HG03378 (cell line): Measurements from ENCODE around the gene ACTL8.

Experiments used
- ATAC-seq: cut with Tn5 transposase; IDR thresholded peaks from one replicate; pipeline ENCODE4 v1.9.1; 2021; ENCODE audit warnings: mild to moderate bottlenecking, moderate library complexity; ENCODE audit not compliant: unreplicated experiment

The ACTL8 gene

GRCh38 chr1:17837233-17838030 lies 82.3 kb downstream of the ACTL8 start:
- ATAC-seq, result no peak

- no peak for ATAC-seq
These were observed 84.6 kb downstream of the ACTL8 start for GRCh38 chr1:17839641-17840196.

GRCh38 chr1:17841944-17842343 lies 86.8 kb downstream of the ACTL8 start:
- ATAC-seq, result no peak

GRCh38 chr1:17842686-17843085 lies 87.6 kb downstream of the ACTL8 start:
- ATAC-seq, result no peak

- no peak for ATAC-seq
These were observed 89.2 kb downstream of the ACTL8 start for GRCh38 chr1:17844185-17844826.

- ATAC-seq, result no peak
These were observed 90.5 kb downstream of the ACTL8 start for GRCh38 chr1:17845583-17845982.

- ATAC-seq, result no peak
These were observed 91.2 kb downstream of the ACTL8 start for GRCh38 chr1:17846341-17846740.

GRCh38 chr1:17847111-17847510 lies 92.0 kb downstream of the ACTL8 start:
- ATAC-seq, result no peak

GRCh38 chr1:17849216-17849615 lies 94.1 kb downstream of the ACTL8 start:
- no peak for ATAC-seq

GRCh38 chr1:17851056-17851455 lies 95.9 kb downstream of the ACTL8 start:
- no peak for ATAC-seq

GRCh38 chr1:17852383-17852782 lies 97.2 kb downstream of the ACTL8 start:
- no peak for ATAC-seq

GRCh38 chr1:17853241-17853935 lies 98.3 kb downstream of the ACTL8 start:
- no peak for ATAC-seq

- no peak for ATAC-seq
These were observed 101.5 kb downstream of the ACTL8 start for GRCh38 chr1:17856496-17857108.

GRCh38 chr1:17857109-17857499 lies 102.0 kb downstream of the ACTL8 start:
- no peak for ATAC-seq

GRCh38 chr1:17857996-17858395 lies 102.9 kb downstream of the ACTL8 start:
- ATAC-seq, result no peak

- ATAC-seq, result no peak
These were observed 105.7 kb downstream of the ACTL8 start for GRCh38 chr1:17860812-17861211.

- ATAC-seq, result no peak
These were observed 106.6 kb downstream of the ACTL8 start for GRCh38 chr1:17861685-17862084.

- no peak for ATAC-seq
These were observed 107.0 kb downstream of the ACTL8 start for GRCh38 chr1:17862121-17862520.

- ATAC-seq, result no peak
These were observed 111.0 kb downstream of the ACTL8 start for GRCh38 chr1:17865912-17866739.

- no peak for ATAC-seq
These were observed 111.6 kb downstream of the ACTL8 start for GRCh38 chr1:17866740-17867029.

GRCh38 chr1:17867470-17867869 lies 112.3 kb downstream of the ACTL8 start:
- ATAC-seq, result no peak
